ENCODE results near the gene LAMC2. TPM values are rescaled to one million over a fixed set of nuclear protein-coding genes. Genes with fewer than 3 reads are reported as not detected.

The LAMC2 gene
- total and polyA plus RNA-seq, 2 of the 8 experiments (the other 6 are each of a cell fraction or from before 2014, with no cell fraction given) = 4.6 to 12.9 TPM

DNA sequence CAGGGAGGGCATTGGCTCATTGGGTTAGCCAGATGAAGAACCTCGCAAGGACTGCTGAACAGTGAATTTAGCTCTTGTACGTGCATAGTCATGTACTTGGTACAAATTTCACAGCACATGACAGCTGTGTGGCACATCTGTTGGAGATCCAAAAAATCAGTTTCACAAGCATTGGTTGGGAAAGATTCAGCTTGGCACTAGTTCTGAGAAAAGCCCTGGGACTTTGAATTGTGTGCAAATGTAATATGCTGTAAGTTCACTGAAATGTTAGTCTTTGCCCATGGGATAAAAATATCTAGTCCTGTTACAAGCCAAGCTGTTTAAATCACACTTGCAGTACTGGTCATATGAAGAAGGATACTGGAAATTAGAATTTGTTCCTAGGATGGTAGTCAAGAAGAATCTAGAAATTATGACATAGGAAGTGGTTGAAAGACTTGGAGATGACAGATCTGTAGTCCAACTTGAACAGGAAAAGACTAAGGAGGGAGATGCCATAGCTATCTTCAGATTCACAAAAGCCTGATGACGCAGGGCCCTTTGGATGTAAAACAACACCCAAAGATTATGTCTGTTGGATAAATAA, 19.2 kb downstream of the LAMC2 start (continued):
- TF ChIP-seq TAF7 (optimal IDR thresholded peaks at IDR 0.05; ENCODE audit: borderline replicate concordance, low read depth, low read length) = no peak
- TF ChIP-seq YY1 (IDR thresholded peaks at IDR 0.05; ENCODE audit: low read depth, low read length) = no peak
- no peak for TF ChIP-seq ZNF274 (IDR thresholded peaks at IDR 0.05; ENCODE audit: borderline replicate concordance, extremely low read depth, low read length)
- TF ChIP-seq BACH1 (IDR thresholded peaks at IDR 0.05; ENCODE audit: low read length) = no peak
